BE2C (cell line): ENCODE measurements around the gene ZNRD2.

Experiments
- DNase-seq: peaks from one replicate; pipeline ENCODE4 v3.0.0-alpha.2; 2020
- H3K27me3 ChIP-seq: fragments of 250-450 bp; sonication (Bioruptor Pico); 2 replicates; pipeline ENCODE4 v1.5.1; 2020; ENCODE audit warnings: mild to moderate bottlenecking
- H3K36me3 ChIP-seq: fragments of 250-450 bp; sonication (Bioruptor Pico); 2 replicates; pipeline ENCODE4 v1.5.1; 2020; ENCODE audit warnings: mild to moderate bottlenecking
- H3K4me1 ChIP-seq: fragments of 250-450 bp; sonication (Bioruptor Pico); 2 replicates; pipeline ENCODE4 v1.5.1; 2020
- H3K4me3 ChIP-seq: 2 replicates; pipeline ENCODE4 v1.5.1; 2011; ENCODE audit warnings: low read depth, low read length
- H3K9me3 ChIP-seq: fragments of 250-450 bp; sonication (Bioruptor Pico); 2 replicates; pipeline ENCODE4 v1.5.1; 2020
- TF ChIP-seq, protein P1 (sequence below): IDR thresholded peaks from 2 replicates; pipeline ENCODE4 v1.5.1; 2012; ENCODE audit warnings: mild to moderate bottlenecking, low read depth, low read length

Gene ZNRD2

DNA sequence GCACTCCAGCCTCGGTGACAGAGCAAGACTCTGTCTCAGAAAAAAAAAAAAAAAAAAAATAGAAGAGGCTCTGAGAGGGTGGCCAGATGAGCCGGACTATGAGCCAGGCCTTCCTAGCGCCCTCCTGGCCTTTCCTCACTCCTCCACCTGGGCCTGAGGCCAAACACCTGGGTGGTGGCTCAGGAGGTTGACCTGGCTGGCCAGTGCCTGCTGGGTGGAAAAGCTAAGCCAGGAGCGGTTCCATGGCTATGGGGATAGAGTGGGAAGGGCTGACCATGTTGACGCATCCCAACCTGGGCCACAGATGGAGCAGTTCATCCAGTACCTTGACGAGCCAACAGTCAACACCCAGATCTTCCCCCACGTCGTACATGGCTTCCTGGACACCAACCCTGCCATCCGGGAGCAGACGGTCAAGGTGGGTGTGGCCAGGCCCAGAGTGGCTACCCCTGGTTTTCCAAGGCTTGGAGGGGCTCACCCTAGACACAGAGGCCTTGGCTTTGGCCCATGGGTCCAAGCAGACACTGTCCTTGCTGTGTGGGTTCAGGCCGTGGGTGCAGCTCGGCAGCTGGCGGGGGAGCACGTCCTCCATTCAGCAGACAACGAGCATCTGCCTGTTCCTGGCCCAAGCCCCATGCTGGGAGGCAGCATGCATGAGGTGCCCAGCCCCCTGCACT is 37.8 kb upstream of the ZNRD2 start:
- H3K4me3 ChIP-seq = no peak overlapping the region
- no peaks in the 10 kb centered on the region for H3K9me3 ChIP-seq
- TF ChIP-seq, protein P1, sequence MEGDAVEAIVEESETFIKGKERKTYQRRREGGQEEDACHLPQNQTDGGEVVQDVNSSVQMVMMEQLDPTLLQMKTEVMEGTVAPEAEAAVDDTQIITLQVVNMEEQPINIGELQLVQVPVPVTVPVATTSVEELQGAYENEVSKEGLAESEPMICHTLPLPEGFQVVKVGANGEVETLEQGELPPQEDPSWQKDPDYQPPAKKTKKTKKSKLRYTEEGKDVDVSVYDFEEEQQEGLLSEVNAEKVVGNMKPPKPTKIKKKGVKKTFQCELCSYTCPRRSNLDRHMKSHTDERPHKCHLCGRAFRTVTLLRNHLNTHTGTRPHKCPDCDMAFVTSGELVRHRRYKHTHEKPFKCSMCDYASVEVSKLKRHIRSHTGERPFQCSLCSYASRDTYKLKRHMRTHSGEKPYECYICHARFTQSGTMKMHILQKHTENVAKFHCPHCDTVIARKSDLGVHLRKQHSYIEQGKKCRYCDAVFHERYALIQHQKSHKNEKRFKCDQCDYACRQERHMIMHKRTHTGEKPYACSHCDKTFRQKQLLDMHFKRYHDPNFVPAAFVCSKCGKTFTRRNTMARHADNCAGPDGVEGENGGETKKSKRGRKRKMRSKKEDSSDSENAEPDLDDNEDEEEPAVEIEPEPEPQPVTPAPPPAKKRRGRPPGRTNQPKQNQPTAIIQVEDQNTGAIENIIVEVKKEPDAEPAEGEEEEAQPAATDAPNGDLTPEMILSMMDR = no peak
- no peaks in the 10 kb centered on the region for H3K27me3 ChIP-seq
- no peaks in the 10 kb centered on the region for H3K4me1 ChIP-seq
- H3K36me3 ChIP-seq = no peaks in the 10 kb centered on the region
- DNase-seq = no peak

DNA sequence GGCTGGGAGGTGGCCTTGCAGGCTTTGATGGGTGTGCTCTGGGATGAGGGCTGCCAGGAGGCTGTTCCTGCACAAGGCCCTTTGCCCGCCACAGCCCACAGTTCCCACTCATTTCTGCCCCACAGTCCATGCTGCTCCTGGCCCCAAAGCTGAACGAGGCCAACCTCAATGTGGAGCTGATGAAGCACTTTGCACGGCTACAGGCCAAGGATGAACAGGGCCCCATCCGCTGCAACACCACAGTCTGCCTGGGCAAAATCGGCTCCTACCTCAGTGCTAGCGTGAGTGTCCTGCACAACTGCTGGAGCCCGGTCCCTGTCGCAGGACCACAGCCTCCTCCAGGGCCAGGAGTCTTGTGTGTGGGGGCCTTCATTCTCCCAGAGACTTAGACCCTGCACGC is 35.2 kb upstream of the ZNRD2 start:
- Histone ChIP-seq H3K27me3 (no peaks in the 10 kb centered on the region), H3K36me3 (no peaks in the 10 kb centered on the region)

DNA sequence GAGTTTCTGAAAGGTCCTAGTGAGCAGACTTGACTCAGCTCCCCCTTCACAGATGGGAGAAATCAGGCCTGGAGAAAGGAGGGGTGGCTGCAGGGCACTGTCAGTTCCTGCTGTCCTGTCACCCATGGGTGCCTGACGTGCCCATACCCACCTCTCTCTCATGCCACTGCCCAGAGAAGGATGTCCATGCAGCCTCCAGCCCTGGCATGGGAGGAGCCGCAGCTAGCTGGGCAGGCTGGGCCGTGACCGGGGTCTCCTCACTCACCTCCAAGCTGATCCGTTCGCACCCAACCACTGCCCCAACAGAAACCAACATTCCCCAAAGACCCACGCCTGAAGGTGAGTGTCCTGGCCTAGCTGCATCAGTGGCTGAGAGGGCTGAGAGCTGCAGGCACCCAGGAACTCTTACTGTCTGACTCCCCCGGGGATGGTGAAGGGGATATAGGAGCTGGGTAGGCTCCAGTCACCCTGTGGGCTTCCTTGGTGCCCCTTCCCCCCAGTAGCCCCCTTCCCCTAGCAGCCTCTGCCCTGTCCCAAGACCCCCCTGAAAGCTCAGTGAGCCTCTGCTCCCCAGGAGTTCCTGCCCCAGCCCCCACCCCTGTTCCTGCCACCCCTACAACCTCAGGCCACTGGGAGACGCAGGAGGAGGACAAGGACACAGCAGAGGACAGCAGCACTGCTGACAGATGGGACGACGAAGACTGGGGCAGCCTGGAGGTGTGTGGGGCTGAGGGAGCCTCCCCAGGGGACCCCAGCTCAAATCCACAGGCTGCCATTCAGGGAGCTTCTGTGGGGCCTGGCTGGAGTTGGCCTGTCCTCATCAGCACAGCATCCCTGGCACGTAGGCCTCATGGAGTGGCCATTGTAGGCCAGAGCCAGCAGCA is 33.6 kb upstream of the ZNRD2 start:
- no peaks in the 10 kb centered on the region for H3K9me3 ChIP-seq
- H3K27me3 ChIP-seq = no peaks in the 10 kb centered on the region
- no peaks in the 10 kb centered on the region for H3K4me1 ChIP-seq
- TF ChIP-seq, protein P1 = no peak
- no peaks in the 10 kb centered on the region for H3K36me3 ChIP-seq
- DNase-seq = no peak
- no peak overlapping the region for H3K4me3 ChIP-seq

More for the DNA sequence above, 35.2 kb upstream of the ZNRD2 start:
- Histone ChIP-seq H3K4me1 (no peaks in the 10 kb centered on the region), H3K4me3 (no peak overlapping the region), H3K9me3 (no peaks in the 10 kb centered on the region)
- TF ChIP-seq, protein P1 = no peak
- no peak for DNase-seq

DNA sequence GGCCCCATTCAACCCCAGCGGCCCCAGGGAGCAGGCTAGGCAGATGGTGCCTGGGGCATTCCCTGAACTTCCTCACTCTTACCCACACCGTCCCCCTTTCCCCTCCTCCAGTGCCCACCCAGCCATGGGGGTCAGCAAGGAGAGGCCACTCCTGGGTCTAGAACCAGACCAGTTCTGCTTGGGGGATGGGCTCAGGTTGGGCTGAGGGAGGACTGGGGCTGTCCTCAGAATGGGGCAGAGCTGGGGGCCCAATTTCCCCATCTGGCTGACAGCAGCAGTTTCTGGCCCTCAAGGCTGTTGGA is 33.0 kb upstream of the ZNRD2 start:
- Histone ChIP-seq H3K27me3 (no peaks in the 10 kb centered on the region), H3K36me3 (no peaks in the 10 kb centered on the region), H3K4me3 (no peak overlapping the region), H3K9me3 (no peaks in the 10 kb centered on the region), H3K4me1 (no peaks in the 10 kb centered on the region)
- no peak for DNase-seq
- TF ChIP-seq, protein P1 = no peak

DNA sequence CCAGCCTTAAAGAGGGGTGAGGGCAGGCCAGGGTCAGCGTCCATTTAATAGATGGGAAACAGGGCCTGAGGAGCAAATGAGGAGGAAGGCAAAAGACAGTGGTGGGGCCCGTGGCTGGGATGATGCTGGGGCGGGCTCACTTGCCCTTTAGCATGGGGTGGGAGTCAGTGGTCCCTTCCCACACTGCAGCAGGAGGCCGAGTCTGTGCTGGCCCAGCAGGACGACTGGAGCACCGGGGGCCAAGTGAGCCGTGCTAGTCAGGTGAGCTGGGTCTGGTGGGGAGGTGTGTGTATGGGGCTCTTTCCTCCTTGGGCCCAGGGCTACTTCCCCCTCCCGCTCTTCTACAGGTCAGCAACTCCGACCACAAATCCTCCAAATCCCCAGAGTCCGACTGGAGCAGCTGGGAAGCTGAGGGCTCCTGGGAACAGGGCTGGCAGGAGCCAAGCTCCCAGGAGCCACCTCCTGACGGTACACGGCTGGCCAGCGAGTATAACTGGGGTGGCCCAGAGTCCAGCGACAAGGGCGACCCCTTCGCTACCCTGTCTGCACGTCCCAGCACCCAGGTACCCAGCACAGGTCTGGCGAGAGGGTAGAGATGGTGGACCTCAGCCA is 32.6 kb upstream of the ZNRD2 start:
- H3K36me3 ChIP-seq = no peaks in the 10 kb centered on the region
- H3K9me3 ChIP-seq = no peaks in the 10 kb centered on the region
- DNase-seq = no peak
- no peak overlapping the region for H3K4me3 ChIP-seq
- no peaks in the 10 kb centered on the region for H3K4me1 ChIP-seq
- TF ChIP-seq, protein P1 = no peak
- no peaks in the 10 kb centered on the region for H3K27me3 ChIP-seq
